Measurements from ENCODE around the gene MLPH.

The MLPH gene

GRCh38 chr2:237540823-237541222 is 53.8 kb downstream of the MLPH start:
- H3K9ac ChIP-seq (ENCODE audit: low read length): no peak overlapping the region
- H3K4me1 ChIP-seq (ENCODE audit: insufficient read depth, low read length): no peaks in the 10 kb centered on the region
- H3K27ac ChIP-seq (ENCODE audit: low read depth, low read length): no peak overlapping the region

GRCh38 chr2:237541243-237541642 is 54.2 kb downstream of the MLPH start:
- Histone ChIP-seq H3K27ac (ENCODE audit: low read depth, low read length) (no peak overlapping the region), H3K4me3 (ENCODE audit: low read depth in 1 of 2, low read length in 2 of 2) (no peak overlapping the region), H3K4me1 (ENCODE audit: insufficient read depth, low read length) (no peaks in the 10 kb centered on the region), H3K36me3 (ENCODE audit: insufficient read depth, low read length) (no peaks in the 10 kb centered on the region), H3K9ac (ENCODE audit: low read length) (no peak overlapping the region), H3K9me3 (ENCODE audit: low read length) (no peaks in the 10 kb centered on the region), H3K27me3 (ENCODE audit: control insufficient read depth in 1 of 2, insufficient read depth in 2 of 2, low read length in 2 of 2) (no peaks in the 10 kb centered on the region)

More at GRCh38 chr2:237540823-237541222, 53.8 kb downstream of the MLPH start:
- no peaks in the 10 kb centered on the region for H3K9me3 ChIP-seq (ENCODE audit: low read length)
- no peaks in the 10 kb centered on the region for H3K27me3 ChIP-seq (ENCODE audit: control insufficient read depth in 1 of 2, insufficient read depth in 2 of 2, low read length in 2 of 2)
- no peak overlapping the region for H3K4me3 ChIP-seq (ENCODE audit: low read depth in 1 of 2, low read length in 2 of 2)
- H3K36me3 ChIP-seq (ENCODE audit: insufficient read depth, low read length): no peaks in the 10 kb centered on the region

GRCh38 chr2:237542001-237542704 is 55.1 kb downstream of the MLPH start:
- Histone ChIP-seq H3K9me3 (ENCODE audit: low read length) (no peaks in the 10 kb centered on the region), H3K27ac (ENCODE audit: low read depth, low read length) (no peak overlapping the region), H3K9ac (ENCODE audit: low read length) (no peak overlapping the region), H3K4me3 (ENCODE audit: low read depth in 1 of 2, low read length in 2 of 2) (no peak overlapping the region), H3K4me1 (ENCODE audit: insufficient read depth, low read length) (no peaks in the 10 kb centered on the region), H3K27me3 (ENCODE audit: control insufficient read depth in 1 of 2, insufficient read depth in 2 of 2, low read length in 2 of 2) (no peaks in the 10 kb centered on the region), H3K36me3 (ENCODE audit: insufficient read depth, low read length) (no peaks in the 10 kb centered on the region)

GRCh38 chr2:237546040-237546875 is 59.2 kb downstream of the MLPH start:
- no peaks in the 10 kb centered on the region for H3K27me3 ChIP-seq (ENCODE audit: control insufficient read depth in 1 of 2, insufficient read depth in 2 of 2, low read length in 2 of 2)
- no peaks in the 10 kb centered on the region for H3K4me1 ChIP-seq (ENCODE audit: insufficient read depth, low read length)
- H3K9ac ChIP-seq (ENCODE audit: low read length): no peak overlapping the region
- H3K36me3 ChIP-seq (ENCODE audit: insufficient read depth, low read length): no peaks in the 10 kb centered on the region
- H3K4me3 ChIP-seq (ENCODE audit: low read depth in 1 of 2, low read length in 2 of 2): no peak overlapping the region
- no peaks in the 10 kb centered on the region for H3K9me3 ChIP-seq (ENCODE audit: low read length)
- no peak overlapping the region for H3K27ac ChIP-seq (ENCODE audit: low read depth, low read length)

GRCh38 chr2:237546876-237547395 is 59.9 kb downstream of the MLPH start:
- no peak overlapping the region for H3K27ac ChIP-seq (ENCODE audit: low read depth, low read length)

GRCh38 chr2:237547841-237548416 is 60.9 kb downstream of the MLPH start:
- Histone ChIP-seq H3K9me3 (ENCODE audit: low read length) (no peaks in the 10 kb centered on the region), H3K4me3 (ENCODE audit: low read depth in 1 of 2, low read length in 2 of 2) (no peak overlapping the region), H3K27ac (ENCODE audit: low read depth, low read length) (no peak overlapping the region), H3K9ac (ENCODE audit: low read length) (no peak overlapping the region), H3K4me1 (ENCODE audit: insufficient read depth, low read length) (no peaks in the 10 kb centered on the region), H3K27me3 (ENCODE audit: control insufficient read depth in 1 of 2, insufficient read depth in 2 of 2, low read length in 2 of 2) (no peaks in the 10 kb centered on the region), H3K36me3 (ENCODE audit: insufficient read depth, low read length) (no peaks in the 10 kb centered on the region)

More at GRCh38 chr2:237546876-237547395, 59.9 kb downstream of the MLPH start:
- Histone ChIP-seq H3K36me3 (ENCODE audit: insufficient read depth, low read length) (no peaks in the 10 kb centered on the region), H3K9ac (ENCODE audit: low read length) (no peak overlapping the region), H3K4me1 (ENCODE audit: insufficient read depth, low read length) (no peaks in the 10 kb centered on the region), H3K27me3 (ENCODE audit: control insufficient read depth in 1 of 2, insufficient read depth in 2 of 2, low read length in 2 of 2) (no peaks in the 10 kb centered on the region), H3K9me3 (ENCODE audit: low read length) (no peaks in the 10 kb centered on the region), H3K4me3 (ENCODE audit: low read depth in 1 of 2, low read length in 2 of 2) (no peak overlapping the region)

GRCh38 chr2:237549216-237549615 is 62.2 kb downstream of the MLPH start:
- Histone ChIP-seq H3K4me1 (ENCODE audit: insufficient read depth, low read length) (no peaks in the 10 kb centered on the region), H3K27me3 (ENCODE audit: control insufficient read depth in 1 of 2, insufficient read depth in 2 of 2, low read length in 2 of 2) (no peaks in the 10 kb centered on the region), H3K9ac (ENCODE audit: low read length) (no peak overlapping the region), H3K4me3 (ENCODE audit: low read depth in 1 of 2, low read length in 2 of 2) (no peak overlapping the region), H3K36me3 (ENCODE audit: insufficient read depth, low read length) (no peaks in the 10 kb centered on the region), H3K9me3 (ENCODE audit: low read length) (no peaks in the 10 kb centered on the region), H3K27ac (ENCODE audit: low read depth, low read length) (no peak overlapping the region)

- H3K9me3 ChIP-seq (ENCODE audit: low read length): no peaks in the 10 kb centered on the region
- H3K27me3 ChIP-seq (ENCODE audit: control insufficient read depth in 1 of 2, insufficient read depth in 2 of 2, low read length in 2 of 2): no peaks in the 10 kb centered on the region
- H3K36me3 ChIP-seq (ENCODE audit: insufficient read depth, low read length): no peaks in the 10 kb centered on the region
- no peaks in the 10 kb centered on the region for H3K4me1 ChIP-seq (ENCODE audit: insufficient read depth, low read length)
- no peak overlapping the region for H3K4me3 ChIP-seq (ENCODE audit: low read depth in 1 of 2, low read length in 2 of 2)
- H3K9ac ChIP-seq (ENCODE audit: low read length): no peak overlapping the region
- H3K27ac ChIP-seq (ENCODE audit: low read depth, low read length): no peak overlapping the region
Observed at GRCh38 chr2:237549643-237550415, 62.8 kb downstream of the MLPH start.

- Histone ChIP-seq H3K9ac (ENCODE audit: low read length) (no peak overlapping the region), H3K27me3 (ENCODE audit: control insufficient read depth in 1 of 2, insufficient read depth in 2 of 2, low read length in 2 of 2) (no peaks in the 10 kb centered on the region), H3K9me3 (ENCODE audit: low read length) (peaks cover 5% of the 10 kb centered on the region), H3K27ac (ENCODE audit: low read depth, low read length) (no peak overlapping the region), H3K4me1 (ENCODE audit: insufficient read depth, low read length) (no peaks in the 10 kb centered on the region), H3K4me3 (ENCODE audit: low read depth in 1 of 2, low read length in 2 of 2) (no peak overlapping the region), H3K36me3 (ENCODE audit: insufficient read depth, low read length) (no peaks in the 10 kb centered on the region)
Observed at GRCh38 chr2:237551071-237551574, 64.1 kb downstream of the MLPH start.

- no peak overlapping the region for H3K27ac ChIP-seq (ENCODE audit: low read depth, low read length)
- H3K27me3 ChIP-seq (ENCODE audit: control insufficient read depth in 1 of 2, insufficient read depth in 2 of 2, low read length in 2 of 2): no peaks in the 10 kb centered on the region
- no peaks in the 10 kb centered on the region for H3K36me3 ChIP-seq (ENCODE audit: insufficient read depth, low read length)
- H3K4me1 ChIP-seq (ENCODE audit: insufficient read depth, low read length): peaks cover 3% of the 10 kb centered on the region
- no peak overlapping the region for H3K4me3 ChIP-seq (ENCODE audit: low read depth in 1 of 2, low read length in 2 of 2)
- peaks cover 5% of the 10 kb centered on the region for H3K9me3 ChIP-seq (ENCODE audit: low read length)
- H3K9ac ChIP-seq (ENCODE audit: low read length): no peak overlapping the region
Observed at GRCh38 chr2:237552908-237553307, 65.9 kb downstream of the MLPH start.

GRCh38 chr2:237553948-237554347 is 66.9 kb downstream of the MLPH start:
- Histone ChIP-seq H3K4me3 (ENCODE audit: low read depth in 1 of 2, low read length in 2 of 2) (no peak overlapping the region), H3K36me3 (ENCODE audit: insufficient read depth, low read length) (no peaks in the 10 kb centered on the region), H3K4me1 (ENCODE audit: insufficient read depth, low read length) (peaks cover 5% of the 10 kb centered on the region), H3K27ac (ENCODE audit: low read depth, low read length) (no peak overlapping the region), H3K9ac (ENCODE audit: low read length) (no peak overlapping the region), H3K27me3 (ENCODE audit: control insufficient read depth in 1 of 2, insufficient read depth in 2 of 2, low read length in 2 of 2) (no peaks in the 10 kb centered on the region), H3K9me3 (ENCODE audit: low read length) (peaks cover 5% of the 10 kb centered on the region)

All from muscle layer of colon (tissue), 2 donors.